ENCODE data around the gene C6orf52.
A peak's percentile ranks its signal among the peaks of the same experiment; 100 is the strongest.
"Not testable (repeated sequence)": the region's sequence is repeated elsewhere in the genome, so short reads cannot be mapped to it uniquely, and the experiment has no call there.

C6orf52 gene

GRCh38 chr6:10694302-10695085 is at the start of gene C6orf52, which contains the start of gene PAK1IP1:
Gene C6orf52 (minus strand): TSS chr6:10694616. CDS start chr6:10687550, 7,066 bp downstream.
Gene PAK1IP1 (plus strand): TSS chr6:10694972. CDS start chr6:10694986, 14 bp downstream.
- Histone ChIP-seq H3K4me2 (ENCODE audit: low read depth, low read length) (peak within 1 kb of the TSS; percentile 89), H2AFZ (ENCODE audit: low read length) (peak within 1 kb of the TSS; percentile 57), H3K9ac (ENCODE audit: low read length) (peak within 1 kb of the TSS; percentile 94), H3K9me2 (replicated peaks; ENCODE audit: insufficient read depth, low read length) (no peaks in the 10 kb centered on the region), H3K27me3 (replicated peaks; ENCODE audit: insufficient read depth, low read length) (no peaks in the 10 kb centered on the region), H3K4me3 (ENCODE audit: low read length) (peak within 1 kb of the TSS; percentile 84), H3K36me3 (replicated peaks; ENCODE audit: insufficient read depth, low read length) (no peaks in the 10 kb centered on the region), H3K9me3 (replicated peaks; ENCODE audit: insufficient read depth, low read length) (no peaks in the 10 kb centered on the region), H4K20me1 (ENCODE audit: insufficient read depth, low read length) (no peaks in the 10 kb centered on the region), H3F3A (ENCODE audit: insufficient read depth, low read length) (peaks cover 6% of the 10 kb centered on the region; the same call in 1 of the 2 replicates), H3K79me2 (ENCODE audit: low read length) (peaks cover 60% of the 10 kb centered on the region), H3K27ac (ENCODE audit: low read length) (peak within 1 kb of the TSS; percentile 92), H3K4me1 (ENCODE audit: low read length) (peaks cover 8% of the 10 kb centered on the region)
- TF ChIP-seq EZH2 (optimal IDR thresholded peaks at IDR 0.05; ENCODE audit: low read depth, low read length), result no peak
- no peak for TF ChIP-seq CTCF (IDR thresholded peaks at IDR 0.05; ENCODE audit: low read length)
- no peak for TF ChIP-seq EZH2phosphoT487 (IDR thresholded peaks at IDR 0.05; ENCODE audit: low read length)
- DNase-seq, result peak; percentile 96

DNA sequence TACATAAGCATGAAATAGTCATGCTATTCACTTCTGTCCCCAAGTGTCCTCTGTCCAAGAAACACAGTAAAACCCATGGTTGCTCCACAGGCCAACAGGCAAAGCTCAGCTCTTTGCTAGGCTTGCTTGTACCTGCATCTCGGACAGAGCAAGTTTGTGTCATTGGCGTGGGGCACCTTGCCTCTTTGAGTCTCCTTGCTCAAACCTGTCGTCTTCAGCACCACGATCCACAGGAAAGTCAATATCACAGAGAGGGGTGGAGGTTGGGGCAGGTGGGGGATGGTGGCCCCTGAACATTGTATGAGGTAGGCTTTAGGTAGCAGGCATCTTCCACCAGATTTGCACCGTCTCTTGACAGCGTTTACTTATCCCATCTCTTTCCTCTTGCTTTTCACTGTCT is 49.1 kb upstream of the C6orf52 start:
- H4K20me1 ChIP-seq (ENCODE audit: insufficient read depth, low read length), result no peaks in the 10 kb centered on the region
- H3K9ac ChIP-seq (ENCODE audit: low read length), result no peak overlapping the region
- peaks cover 8% of the 10 kb centered on the region for H3K4me1 ChIP-seq (ENCODE audit: low read length)
- H3F3A ChIP-seq (ENCODE audit: insufficient read depth, low read length), result no peaks in the 10 kb centered on the region
- H3K9me3 ChIP-seq (replicated peaks; ENCODE audit: insufficient read depth, low read length), result no peaks in the 10 kb centered on the region
- no peak overlapping the region for H2AFZ ChIP-seq (ENCODE audit: low read length)
- H3K4me2 ChIP-seq (ENCODE audit: low read depth, low read length), result no peak overlapping the region
- no peaks in the 10 kb centered on the region for H3K9me2 ChIP-seq (replicated peaks; ENCODE audit: insufficient read depth, low read length)
- TF ChIP-seq CTCF (IDR thresholded peaks at IDR 0.05; ENCODE audit: low read length) (no peak), EZH2 (optimal IDR thresholded peaks at IDR 0.05; ENCODE audit: low read depth, low read length) (no peak), EZH2phosphoT487 (IDR thresholded peaks at IDR 0.05; ENCODE audit: low read length) (no peak)
- H3K27ac ChIP-seq (ENCODE audit: low read length), result no peak overlapping the region
- H3K27me3 ChIP-seq (replicated peaks; ENCODE audit: insufficient read depth, low read length), result no peaks in the 10 kb centered on the region
- H3K36me3 ChIP-seq (replicated peaks; ENCODE audit: insufficient read depth, low read length), result no peaks in the 10 kb centered on the region
- H3K79me2 ChIP-seq (ENCODE audit: low read length), result peaks cover 9% of the 10 kb centered on the region
- no peak overlapping the region for H3K4me3 ChIP-seq (ENCODE audit: low read length)
- DNase-seq, result no peak

DNA sequence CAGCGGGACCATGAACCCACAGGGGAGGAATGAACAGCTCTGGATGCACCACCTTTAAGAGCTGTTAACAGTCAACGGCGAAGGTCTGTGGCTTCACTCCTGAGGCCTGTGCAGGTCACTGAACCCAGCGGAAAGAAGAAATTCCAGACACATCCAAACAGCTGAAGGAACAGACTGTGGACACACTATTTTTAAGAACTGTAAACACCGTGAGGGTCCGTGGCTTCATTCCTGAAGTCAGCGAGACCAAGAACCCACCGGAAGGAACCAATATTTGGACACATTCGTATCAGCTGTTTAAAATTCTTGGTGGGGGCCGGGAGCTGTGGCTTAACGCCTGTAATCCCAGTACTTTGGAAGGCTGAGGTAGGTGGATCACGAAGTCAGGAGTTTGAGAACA is 47.8 kb upstream of the C6orf52 start:
- no peaks in the 10 kb centered on the region for H3K27me3 ChIP-seq (replicated peaks; ENCODE audit: insufficient read depth, low read length)
- DNase-seq, result no peak
- H3K27ac ChIP-seq (ENCODE audit: low read length), result no peak overlapping the region
- no peaks in the 10 kb centered on the region for H4K20me1 ChIP-seq (ENCODE audit: insufficient read depth, low read length)
- TF ChIP-seq EZH2phosphoT487 (IDR thresholded peaks at IDR 0.05; ENCODE audit: low read length) (no peak), CTCF (IDR thresholded peaks at IDR 0.05; ENCODE audit: low read length) (no peak), EZH2 (optimal IDR thresholded peaks at IDR 0.05; ENCODE audit: low read depth, low read length) (no peak)
- no peaks in the 10 kb centered on the region for H3K79me2 ChIP-seq (ENCODE audit: low read length)
- H3K9me2 ChIP-seq (replicated peaks; ENCODE audit: insufficient read depth, low read length), result no peaks in the 10 kb centered on the region
- H3K4me3 ChIP-seq (ENCODE audit: low read length), result no peak overlapping the region
- no peaks in the 10 kb centered on the region for H3F3A ChIP-seq (ENCODE audit: insufficient read depth, low read length)
- H3K4me1 ChIP-seq (ENCODE audit: low read length), result 0 out of 2 replicates have a peak, but pooled peaks cover 6% of the 10 kb centered on the region
- no peak overlapping the region for H2AFZ ChIP-seq (ENCODE audit: low read length)
- H3K36me3 ChIP-seq (replicated peaks; ENCODE audit: insufficient read depth, low read length), result no peaks in the 10 kb centered on the region
- H3K4me2 ChIP-seq (ENCODE audit: low read depth, low read length), result no peak overlapping the region
- no peak overlapping the region for H3K9ac ChIP-seq (ENCODE audit: low read length)
- no peaks in the 10 kb centered on the region for H3K9me3 ChIP-seq (replicated peaks; ENCODE audit: insufficient read depth, low read length)

- H3K4me3 ChIP-seq (ENCODE audit: low read length); H3K27ac ChIP-seq (ENCODE audit: low read length); H3K9me3 ChIP-seq (replicated peaks; ENCODE audit: insufficient read depth, low read length); H4K20me1 ChIP-seq (ENCODE audit: insufficient read depth, low read length); H3K36me3 ChIP-seq (replicated peaks; ENCODE audit: insufficient read depth, low read length); H3F3A ChIP-seq (ENCODE audit: insufficient read depth, low read length); H3K4me2 ChIP-seq (ENCODE audit: low read depth, low read length); H3K9ac ChIP-seq (ENCODE audit: low read length); H3K27me3 ChIP-seq (replicated peaks; ENCODE audit: insufficient read depth, low read length); H3K4me1 ChIP-seq (ENCODE audit: low read length); H3K79me2 ChIP-seq (ENCODE audit: low read length); H2AFZ ChIP-seq (ENCODE audit: low read length); H3K9me2 ChIP-seq (replicated peaks; ENCODE audit: insufficient read depth, low read length); DNase-seq: not testable (repeated sequence)
Observed at GRCh38 chr6:10741643-10742042, 47.2 kb upstream of the C6orf52 start.

Measured in MM.1S (cell line).